GM13976 (cell line): ENCODE results near the gene STAT4.

Experiments used
- DNase-seq: peaks from one replicate; pipeline ENCODE4 v3.0.0; 2012; ENCODE audit warnings: low spot score
- CTCF ChIP-seq: IDR thresholded peaks from 2 replicates; pipeline ENCODE4 v1.5.1; 2012; ENCODE audit warnings: borderline replicate concordance, mild to moderate bottlenecking; ENCODE audit not compliant: insufficient read depth; ENCODE audit errors: extremely low read depth, missing control alignments, control extremely low read depth
- in situ Hi-C: fragments of 300-500 bp; cut with MboI; formaldehyde crosslinking; loops from one replicate; pipeline ENCODE4 v1.12.0; 2022; ENCODE audit warnings: low sequenced_read_pairs, mixed read lengths, inconsistent platforms; ENCODE audit not compliant: unreplicated experiment

Gene STAT4

GRCh38 chr2:191061381-191061980, 89.3 kb downstream of the STAT4 start:
- in situ Hi-C loops, result loop anchor here (25.0 kb wide), 1 partner anchor 451 kb away; no protein-coding TSS in a partner anchor
- no peak for TF ChIP-seq CTCF
- no peak for DNase-seq

- in situ Hi-C loops, result loop anchor here (10.0 to 25.0 kb wide), 2 partner anchors 95 to 453 kb away; partner anchors contain the start of gene STAT4
- no peak for DNase-seq
- no peak for TF ChIP-seq CTCF
Observed at GRCh38 chr2:191059308-191059707, 91.5 kb downstream of the STAT4 start.

GRCh38 chr2:191056228-191056627, 94.6 kb downstream of the STAT4 start:
- in situ Hi-C loops, result loop anchor here (10.0 to 25.0 kb wide), 2 partner anchors 99 to 456 kb away; partner anchors contain the start of gene STAT4
- DNase-seq, result no peak
- no peak for TF ChIP-seq CTCF

- in situ Hi-C loops, result loop anchor here (10.0 to 25.0 kb wide), 2 partner anchors 102 to 459 kb away; partner anchors contain the start of gene STAT4
- TF ChIP-seq CTCF, result no peak
Observed at GRCh38 chr2:191053256-191053655, 97.5 kb downstream of the STAT4 start.

GRCh38 chr2:191051825-191052778, 98.7 kb downstream of the STAT4 start:
- peak; percentile 53 for TF ChIP-seq CTCF
- in situ Hi-C loops, result loop anchor here (10.0 to 25.0 kb wide), 2 partner anchors 103 to 460 kb away; partner anchors contain the start of gene STAT4
- peak; percentile 40 for DNase-seq

More at GRCh38 chr2:191053256-191053655, 97.5 kb downstream of the STAT4 start:
- DNase-seq, result no peak

GRCh38 chr2:191051177-191051576, 99.6 kb downstream of the STAT4 start:
- no peak for TF ChIP-seq CTCF
- DNase-seq, result no peak
- in situ Hi-C loops, result loop anchor here (10.0 to 25.0 kb wide), 2 partner anchors 104 to 461 kb away; partner anchors contain the start of gene STAT4
